Psoas muscle (tissue), 8 donors: ENCODE data around the gene PBRM1. TPM values are rescaled to one million over a fixed set of nuclear protein-coding genes. Genes with fewer than 3 reads are reported as not detected.

Source experiments
- ATAC-seq, 4 donors: fragments of 200-7000 bp; cut with Tn5 transposase; one replicate each; pipeline ENCODE4 v1.9.1; 2020; ENCODE audit warnings: moderate library complexity in 3 of 4, mild to moderate bottlenecking in 2 of 4
- DNase-seq, 2 donors: peaks; one replicate each; pipeline ENCODE4 v3.0.0-alpha.2; 2020
- H3K27ac ChIP-seq: fragments of 200-600 bp; one replicate; pipeline ENCODE4 v1.8.0; 2022
- H3K27me3 ChIP-seq, 3 donors: fragments of 200-600 bp in 1 of 3; one replicate each; pipeline versions ENCODE4 v1.6.1 to v1.8.0; 2013 to 2022; ENCODE audit warnings: low read length in 2 of 3, mild to moderate bottlenecking in 2 of 3, moderate library complexity in 1 of 3; ENCODE audit not compliant: insufficient read depth in 3 of 3
- H3K36me3 ChIP-seq, 2 donors: fragments of 200-600 bp in 1 of 2; one replicate each; pipeline versions ENCODE4 v1.6.1 to v1.8.0; 2013 to 2022; ENCODE audit warnings: low read depth in 1 of 2, mild to moderate bottlenecking in 1 of 2, moderate library complexity in 1 of 2; ENCODE audit not compliant: insufficient read depth in 1 of 2
- H3K4me1 ChIP-seq: fragments of 200-600 bp; one replicate; pipeline ENCODE4 v1.8.0; 2022
- H3K4me3 ChIP-seq: fragments of 200-600 bp; one replicate; pipeline ENCODE4 v1.8.0; 2022; ENCODE audit warnings: mild to moderate bottlenecking
- H3K9me3 ChIP-seq: fragments of 200-600 bp; one replicate; pipeline ENCODE4 v1.8.0; 2022
- CTCF ChIP-seq: fragments of 200-600 bp; IDR thresholded peaks from one replicate; pipeline ENCODE4 v1.8.0; 2022; ENCODE audit warnings: antibody characterized with exemption
- WGBS, 3 donors: extraction: QIAGEN DNeasy Blood & Tissue Kit; methylation state at CpG; one replicate each; pipeline versions ENCODE4 v1.1.6 to v1.1.7; 2013; 5-methylcytosine and 5-hydroxymethylcytosine counted together
- intact Hi-C, 2 donors: fragments of 100-400 bp; cut with DNase I; formaldehyde crosslinking; loops; one replicate each; pipeline versions ENCODE4 v1.11.0 to v1.14.2; 2022
- polyA plus RNA-seq, 3 donors: library from polyadenylated mRNA; stranded (reverse); fragments of 200-250 nt; gene quantifications; one replicate each; pipeline ENCODE4 v1.2.3, GENCODE V29; 2013
- total RNA-seq, 4 donors: library from RNA; stranded (reverse); fragmentation: NEBNext Ultra II Directional in 2 of 4; extraction: Animal tissue kit (Norgen Biotek cat#: 25700) in 2 of 4; gene quantifications; one replicate each; pipeline versions ENCODE4 v1.2.1 to v1.2.4, GENCODE V29; 2021 to 2023
- donor health status: healthy with polysubstance abuse.
- donor health status: DM: no; HTN: no; CAD: no; lungs with moderate emphysema.
- donor health status: Bipolar disorder and iron deficiency.
- donor health status: healthy.
- donor health status: DM: yes; HTN: yes; CAD: no.
- donor health status: DM: no; HTN: no; CAD: no.
- donor health status: DM: no; HTN: no; CAD: no.
- donor health status: DM: yes; HTN: yes; CAD: no.

The PBRM1 gene
- total and polyA plus RNA-seq, 7 donors: 7.5 to 46.7 (median 38.0) TPM

- 94 to 99% (median 94%) methylated on average over 4 of the region's 4 CpGs for WGBS, 3 donors
- no peaks in the 10 kb centered on the region for H3K27me3 ChIP-seq
- no peaks in the 10 kb centered on the region for H3K4me1 ChIP-seq
- DNase-seq: no peak
- H3K9me3 ChIP-seq: peaks cover 4% of the 10 kb centered on the region
- TF ChIP-seq CTCF: no peak
- H3K27ac ChIP-seq: no peak overlapping the region
- H3K36me3 ChIP-seq: peaks cover 7 to 69% of the 10 kb centered on the region in 2 donors
- H3K4me3 ChIP-seq: no peak overlapping the region
- intact Hi-C loops: no loop called here
- ATAC-seq: no peak
These were observed 89.0 kb downstream of the PBRM1 start for GRCh38 chr3:52596658-52597265.

- H3K9me3 ChIP-seq: no peaks in the 10 kb centered on the region
- intact Hi-C loops: no loop called here
- no peaks in the 10 kb centered on the region for H3K4me1 ChIP-seq
- H3K4me3 ChIP-seq: no peak overlapping the region
- DNase-seq (no peak), ATAC-seq (no peak)
- peaks cover 4 to 60% of the 10 kb centered on the region in 2 donors for H3K36me3 ChIP-seq
- WGBS, 3 donors: 89 to 97% (median 95%) methylated on average over 1 of the region's 1 CpG
- no peak for TF ChIP-seq CTCF
- H3K27me3 ChIP-seq: no peaks in the 10 kb centered on the region
- H3K27ac ChIP-seq: no peak overlapping the region
These were observed 92.6 kb downstream of the PBRM1 start for GRCh38 chr3:52593103-52593502.

- no peak overlapping the region for H3K4me3 ChIP-seq
- H3K36me3 ChIP-seq: peaks cover 21 to 72% of the 10 kb centered on the region in 2 donors
- WGBS, 3 donors: 88 to 92% (median 91%) methylated on average over 6 of the region's 6 CpGs
These were observed 111.4 kb downstream of the PBRM1 start for GRCh38 chr3:52574056-52574965.

GRCh38 chr3:52572221-52572620, 113.5 kb downstream of the PBRM1 start:
- DNase-seq: no peak
- peaks cover 14 to 66% of the 10 kb centered on the region in 2 donors for H3K36me3 ChIP-seq
- TF ChIP-seq CTCF: no peak

More at GRCh38 chr3:52574056-52574965, 111.4 kb downstream of the PBRM1 start:
- H3K4me1 ChIP-seq: peaks cover 4% of the 10 kb centered on the region
- intact Hi-C loops: no loop called here
- ATAC-seq (no peak), DNase-seq (no peak)
- no peaks in the 10 kb centered on the region for H3K27me3 ChIP-seq
- no peaks in the 10 kb centered on the region for H3K9me3 ChIP-seq
- no peak for TF ChIP-seq CTCF
- H3K27ac ChIP-seq: no peak overlapping the region

More at GRCh38 chr3:52572221-52572620, 113.5 kb downstream of the PBRM1 start:
- Histone ChIP-seq H3K27me3 (no peaks in the 10 kb centered on the region), H3K4me3 (no peak overlapping the region), H3K4me1 (peaks cover 4% of the 10 kb centered on the region), H3K27ac (no peak overlapping the region), H3K9me3 (no peaks in the 10 kb centered on the region)
- WGBS, 3 donors: 50 to 88% (median 58%) methylated on average over 6 of the region's 6 CpGs
- ATAC-seq: no peak
- intact Hi-C loops: no loop called here
